NCI-H1436 (cell line): Measurements from ENCODE around the gene TMEM108.

ENCODE experiments used
- DNase-seq: peaks from one replicate; lab custom pipeline; 2025; lab: John Stamatoyannopoulos, UW

The TMEM108 gene

DNA sequence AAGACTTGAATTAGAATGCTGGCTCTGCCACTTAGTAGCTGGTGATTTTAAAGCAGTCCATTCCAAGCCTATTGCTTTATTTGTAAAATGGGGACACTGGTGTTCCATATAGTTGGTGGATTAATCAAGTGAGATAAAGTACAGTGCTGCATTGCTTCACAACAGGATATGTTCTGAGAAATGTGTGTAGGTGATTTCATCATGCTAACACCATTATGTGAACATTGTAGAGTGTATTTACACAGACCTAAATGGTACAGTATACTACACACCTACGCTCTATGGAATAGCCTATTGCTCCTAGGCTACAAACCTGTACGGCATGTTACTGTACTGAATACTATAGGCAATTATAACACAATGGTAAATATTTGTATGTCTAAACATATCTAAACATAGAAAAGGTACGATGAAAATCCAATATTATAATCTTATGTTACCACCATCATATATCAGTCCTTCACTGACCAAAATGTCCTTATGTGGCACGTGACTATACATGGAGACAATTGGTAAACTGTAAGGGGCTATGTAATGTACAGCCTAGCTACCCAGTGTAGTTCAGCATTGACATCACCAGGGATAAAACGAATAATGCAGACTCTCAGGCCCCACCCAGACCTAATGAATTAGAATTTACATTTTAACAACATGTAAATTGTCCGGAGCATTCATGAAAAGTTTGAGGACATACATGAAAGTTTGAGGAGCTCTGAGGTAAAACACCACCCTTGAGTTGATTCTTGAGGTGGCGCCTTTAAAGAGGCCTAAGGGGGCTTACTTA, 240.3 kb downstream of the TMEM108 start:
- no peak for DNase-seq

- no peak for DNase-seq
These were observed 242.4 kb downstream of the TMEM108 start for GRCh38 chr3:133280586-133280985.

DNA sequence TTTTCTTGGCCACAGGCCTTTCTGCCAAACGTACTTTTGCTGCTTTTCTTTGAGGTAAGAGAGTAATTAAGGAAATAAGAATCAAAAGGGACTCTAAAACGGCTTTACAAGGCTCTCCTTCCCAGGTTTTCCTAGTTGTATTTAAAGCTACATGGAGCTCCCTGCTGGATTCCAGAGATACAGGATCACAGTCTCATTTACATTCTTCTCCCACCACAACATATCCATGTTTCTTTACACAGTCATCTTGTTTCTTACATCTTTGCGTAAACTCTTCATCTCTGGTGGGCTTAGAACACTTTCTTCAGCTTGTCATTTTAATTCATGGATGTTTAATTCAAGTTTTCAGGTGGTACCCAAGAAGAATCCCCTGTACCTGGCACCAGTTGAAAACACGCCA, 244.0 kb downstream of the TMEM108 start:
- no peak for DNase-seq

- DNase-seq = no peak
These were observed 246.0 kb downstream of the TMEM108 start for GRCh38 chr3:133283958-133284807.

- no peak for DNase-seq
These were observed 251.1 kb downstream of the TMEM108 start for GRCh38 chr3:133289322-133289721.

- no peak for DNase-seq
These were observed 254.1 kb downstream of the TMEM108 start for GRCh38 chr3:133292296-133292695.

GRCh38 chr3:133293397-133294110, 255.4 kb downstream of the TMEM108 start:
- DNase-seq = peak; percentile 54

GRCh38 chr3:133294253-133294652, 256.1 kb downstream of the TMEM108 start:
- no peak for DNase-seq

- peak; percentile 81 for DNase-seq
These were observed 257.2 kb downstream of the TMEM108 start for GRCh38 chr3:133295199-133295901.

- no peak for DNase-seq
These were observed 258.0 kb downstream of the TMEM108 start for GRCh38 chr3:133295944-133296917.

DNA sequence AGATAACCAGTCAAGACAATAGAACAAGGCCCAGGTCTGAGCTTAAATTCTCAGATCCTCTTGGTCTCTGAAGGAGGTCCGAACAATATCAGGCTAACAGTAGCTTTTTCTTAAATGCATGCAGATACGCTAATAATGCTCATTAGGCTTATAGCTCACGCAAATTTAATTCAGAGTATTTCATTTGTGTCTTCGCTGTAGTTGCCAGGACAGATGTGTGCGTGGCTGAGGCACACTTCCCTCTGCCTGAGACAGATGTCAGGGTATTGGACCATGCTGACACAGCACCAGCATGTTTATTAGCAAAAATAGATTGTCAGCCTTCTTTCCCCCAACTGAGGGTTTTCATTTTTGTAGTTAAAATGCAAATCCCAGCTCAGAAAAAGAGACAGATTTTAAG, 258.8 kb downstream of the TMEM108 start:
- DNase-seq = no peak

GRCh38 chr3:133300102-133300501, 261.9 kb downstream of the TMEM108 start:
- peak; percentile 26 for DNase-seq

GRCh38 chr3:133301194-133301593, 263.0 kb downstream of the TMEM108 start:
- no peak for DNase-seq

DNA sequence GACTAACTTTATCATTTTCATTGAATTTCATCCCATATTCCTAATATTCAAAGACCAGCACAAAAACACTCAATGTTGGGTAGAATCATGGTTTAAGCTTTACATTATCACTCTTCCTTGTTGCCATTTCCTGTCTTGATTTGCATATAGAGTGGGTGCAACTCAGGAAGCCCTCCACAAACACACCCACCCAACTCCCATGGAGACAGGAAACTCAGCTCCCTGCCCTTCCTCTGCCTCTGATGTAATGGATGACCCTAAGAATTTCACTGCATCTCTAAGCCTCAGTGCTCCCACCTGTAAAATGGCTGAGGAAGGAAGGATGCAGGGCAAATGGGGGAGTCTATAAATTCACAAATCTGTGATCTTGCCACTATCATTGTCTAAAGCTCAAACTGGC, 263.5 kb downstream of the TMEM108 start:
- DNase-seq = no peak

DNA sequence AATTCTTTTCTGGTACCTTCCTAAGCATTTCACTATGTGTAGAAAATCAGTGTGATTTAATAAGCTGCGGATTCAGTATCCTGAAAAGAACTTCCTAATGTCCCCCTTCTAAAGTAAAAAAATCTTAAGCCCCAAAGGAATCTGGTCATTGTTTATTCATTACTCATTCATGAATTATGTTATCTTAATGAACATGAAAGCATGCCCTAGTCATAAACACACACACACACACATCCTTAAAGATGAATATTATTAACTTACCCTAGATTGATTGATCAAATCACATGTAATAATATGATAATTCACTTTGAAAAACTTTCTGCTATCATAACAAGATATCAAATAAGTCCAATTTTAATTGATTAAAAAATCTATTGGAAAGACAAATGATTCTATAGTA, 265.2 kb downstream of the TMEM108 start:
- no peak for DNase-seq

DNA sequence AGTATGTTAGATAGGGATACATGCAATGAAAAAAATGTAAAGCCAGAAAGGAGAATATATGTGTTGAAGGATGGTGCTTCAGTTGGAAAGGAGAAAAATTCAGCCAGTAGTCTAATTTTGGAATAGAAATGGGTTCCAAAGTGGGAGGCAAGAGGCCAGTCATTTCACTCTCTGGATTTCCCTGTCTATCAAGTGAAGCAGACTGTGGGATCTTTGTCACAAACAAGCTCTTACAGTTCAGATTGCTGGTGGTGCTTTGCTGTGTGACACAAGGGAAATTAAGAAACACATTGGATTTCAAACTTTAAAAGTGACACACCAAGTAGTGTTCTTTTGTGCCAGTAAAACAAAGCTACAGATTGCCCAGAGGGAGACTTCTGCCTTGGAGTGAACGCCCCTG, 279.7 kb downstream of the TMEM108 start:
- no peak for DNase-seq

DNA sequence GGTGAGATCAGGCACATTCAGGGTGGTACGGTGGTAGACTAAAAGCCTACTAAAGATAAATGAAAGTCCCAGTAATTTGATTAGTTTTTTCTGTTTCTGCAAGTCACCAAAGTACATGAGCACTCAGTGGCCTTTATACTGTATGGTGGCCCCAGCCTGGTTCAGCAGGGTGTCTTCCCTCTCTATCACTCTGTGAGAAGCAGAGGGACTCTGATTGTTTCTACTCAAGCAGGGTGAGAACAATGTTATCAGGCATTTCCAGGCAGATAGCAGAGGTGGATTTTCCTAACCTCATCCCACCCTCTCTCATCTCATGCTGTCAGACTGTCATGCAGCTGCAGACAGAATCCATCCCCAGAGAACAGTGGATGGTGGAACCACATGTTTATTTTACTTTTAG, 290.2 kb downstream of the TMEM108 start:
- no peak for DNase-seq

DNA sequence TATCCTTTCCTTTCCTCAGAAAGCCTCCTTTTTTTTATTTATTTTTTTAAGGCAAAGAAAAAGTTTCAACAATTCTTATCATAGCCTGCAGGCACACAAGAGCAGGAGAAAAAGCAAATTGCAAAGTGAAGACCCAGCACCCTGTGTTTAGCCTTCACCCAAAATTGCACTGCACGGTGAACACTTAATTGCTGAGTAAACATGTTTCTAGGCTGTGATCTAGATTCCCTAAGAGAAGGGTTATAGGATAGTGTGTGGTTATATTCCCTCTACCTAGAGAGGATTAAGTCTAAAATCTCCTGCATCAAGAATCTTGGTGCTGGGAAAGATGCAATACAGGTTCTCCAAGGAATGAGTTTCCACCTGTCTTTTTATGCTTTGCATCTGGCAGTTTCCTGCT, 291.4 kb downstream of the TMEM108 start:
- no peak for DNase-seq

DNA sequence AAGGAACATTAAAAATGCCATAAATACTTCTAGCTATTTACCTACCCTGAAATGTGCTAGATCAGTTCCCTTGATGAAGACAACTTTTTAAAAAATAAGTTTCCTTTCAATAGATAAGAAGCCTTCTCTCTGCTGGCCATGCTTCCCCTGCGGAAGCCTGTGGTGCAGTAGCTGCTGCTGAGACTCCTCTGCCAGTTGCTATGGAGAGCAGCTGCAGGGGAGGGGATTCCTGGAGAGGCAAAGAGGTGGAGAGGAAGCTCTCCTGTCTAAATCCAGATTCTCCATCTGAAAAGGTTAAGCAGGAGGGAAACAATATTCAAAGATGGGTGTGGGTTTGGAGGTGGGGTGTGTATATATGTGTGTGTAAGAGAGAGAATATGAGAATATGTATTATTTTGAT, 291.9 kb downstream of the TMEM108 start:
- no peak for DNase-seq

- no peak for DNase-seq
These were observed 292.3 kb downstream of the TMEM108 start for GRCh38 chr3:133330522-133330921.

GRCh38 chr3:133354721-133355120, 316.5 kb downstream of the TMEM108 start:
- DNase-seq = no peak
